Small intestine (tissue), 7 donors: Measurements from ENCODE around the gene G3BP1. TPM values are rescaled to one million over a fixed set of nuclear protein-coding genes. Genes with fewer than 3 reads are reported as not detected.

Experiments
- DNase-seq, 2 donors: peaks; one replicate each; pipeline versions ENCODE4 v3.0.0 to v3.0.0-alpha.2; 2013
- FAIRE-seq: peaks from 2 replicates; lab custom pipeline; 2012; peaks lifted over from hg19 to GRCh38; lab: Jason Lieb, UNC
- H3K27ac ChIP-seq, 3 donors: one replicate each; pipeline ENCODE4 v1.5.1; 2013; ENCODE audit warnings: low read length in 2 of 3, mild to moderate bottlenecking in 2 of 3, control low read depth in 1 of 3, inconsistent platforms in 1 of 3, low read depth in 1 of 3, moderate library complexity in 1 of 3
- H3K27me3 ChIP-seq, 3 donors: one replicate each; pipeline ENCODE4 v1.6.1; 2013; ENCODE audit warnings: low read length in 3 of 3, inconsistent platforms in 1 of 3; ENCODE audit not compliant: control insufficient read depth in 3 of 3, insufficient read depth in 3 of 3
- H3K36me3 ChIP-seq, 3 donors: one replicate each; pipeline ENCODE4 v1.6.1; 2013; ENCODE audit warnings: low read length in 3 of 3, inconsistent platforms in 1 of 3, low read depth in 1 of 3, mild to moderate bottlenecking in 1 of 3, moderate library complexity in 1 of 3; ENCODE audit not compliant: control insufficient read depth in 3 of 3, insufficient read depth in 2 of 3
- H3K4me1 ChIP-seq, 3 donors: one replicate each; pipeline ENCODE4 v1.6.1; 2013; ENCODE audit warnings: low read length in 2 of 3, inconsistent platforms in 1 of 3, low read depth in 1 of 3, mild to moderate bottlenecking in 1 of 3, moderate library complexity in 1 of 3; ENCODE audit not compliant: control insufficient read depth in 3 of 3, insufficient read depth in 2 of 3
- H3K4me3 ChIP-seq, 3 donors: one replicate each; pipeline ENCODE4 v1.5.1; 2013; ENCODE audit warnings: low read length in 3 of 3, control low read depth in 1 of 3, inconsistent platforms in 1 of 3, low read depth in 1 of 3, mild to moderate bottlenecking in 1 of 3, moderate library complexity in 1 of 3
- H3K9me3 ChIP-seq, 2 donors: one replicate each; pipeline ENCODE4 v1.6.1; 2013; ENCODE audit warnings: low read depth in 1 of 2, low read length in 1 of 2; ENCODE audit not compliant: control insufficient read depth in 2 of 2, insufficient read depth in 1 of 2
- WGBS, 3 donors: extraction: QIAGEN DNeasy Blood & Tissue Kit; methylation state at CpG; one replicate each; pipeline ENCODE4 v1.1.7; 2013; 5-methylcytosine and 5-hydroxymethylcytosine counted together
- polyA plus RNA-seq, 4 donors: library from polyadenylated mRNA; stranded (reverse) in 3 of 4; unstranded in 1 of 4; fragments of 200-250 nt in 3 of 4; fragments of 120-200 nt in 1 of 4; gene quantifications; one replicate each; pipeline versions ENCODE4 v1.2.1 to v1.2.3, GENCODE V29; 2013
- donor health status: healthy with polysubstance abuse.
- donor health status: control.
- donor health status: control.
- donor health status: Bipolar disorder and iron deficiency.
- donor health status: healthy.

Gene G3BP1
- polyA plus RNA-seq, 4 donors: 11.9 to 112 (median 26.0) TPM

DNA sequence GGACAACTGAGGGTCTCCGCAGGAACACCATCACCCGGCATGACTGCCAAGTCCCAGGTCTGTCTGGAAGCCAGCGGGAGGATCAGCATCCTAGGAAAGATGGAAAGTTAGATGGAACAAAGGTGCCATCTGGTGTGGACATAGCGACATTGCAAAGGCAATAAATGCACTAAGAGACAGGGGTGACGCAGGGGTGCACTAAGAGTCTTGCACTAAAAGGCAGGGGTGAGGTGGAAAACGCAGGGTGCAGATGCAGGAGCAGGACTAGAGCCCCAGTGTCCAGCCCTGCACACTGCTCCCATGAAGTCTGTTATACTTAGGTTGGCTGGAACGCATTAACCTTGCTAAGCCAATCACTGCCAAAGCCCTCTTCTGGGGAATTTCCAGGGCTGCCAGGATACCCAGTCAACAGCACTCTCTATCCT is 28.9 kb upstream of the G3BP1 start:
- Histone ChIP-seq H3K9me3 (no peaks in the 10 kb centered on the region), H3K4me3 (no peak overlapping the region), H3K27ac (no peak overlapping the region), H3K27me3 (no peaks in the 10 kb centered on the region), H3K4me1 (peaks cover 0 to 9% (median 0%) of the 10 kb centered on the region in 3 donors), H3K36me3 (peaks cover 10 to 36% (median 11%) of the 10 kb centered on the region in 3 donors)
- FAIRE-seq (no peak), DNase-seq (peak; percentile 56 to 64)
- WGBS, 3 donors: 48 to 57% (median 53%) methylated on average over 7 of the region's 7 CpGs

DNA sequence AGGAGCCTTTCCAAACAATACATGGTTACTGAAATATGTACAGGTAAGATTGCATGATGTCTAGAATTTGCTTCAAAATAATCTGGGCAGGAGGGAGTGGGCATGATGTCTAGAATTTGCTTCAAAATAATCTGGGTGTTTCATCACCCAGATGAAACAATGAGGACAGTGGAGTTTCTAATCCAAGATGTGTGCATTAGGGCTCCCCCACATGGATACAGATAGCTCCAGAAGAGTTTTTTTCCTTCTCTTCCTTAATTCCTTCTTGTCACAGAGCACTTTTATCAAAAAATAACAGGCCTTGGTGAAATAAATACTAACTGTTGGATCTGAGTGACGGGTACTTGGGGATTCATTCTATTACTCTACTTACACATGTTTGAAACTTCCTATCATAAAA is 28.2 kb upstream of the G3BP1 start:
- DNase-seq (no peak), FAIRE-seq (no peak)
- Histone ChIP-seq H3K27me3 (no peaks in the 10 kb centered on the region), H3K27ac (no peak overlapping the region), H3K36me3 (peaks cover 9 to 39% (median 10%) of the 10 kb centered on the region in 3 donors), H3K4me1 (peaks cover 0 to 9% (median 0%) of the 10 kb centered on the region in 3 donors), H3K4me3 (no peak overlapping the region), H3K9me3 (no peaks in the 10 kb centered on the region)
- WGBS, 3 donors: 92 to 97% (median 92%) methylated on average over 1 of the region's 1 CpG

DNA sequence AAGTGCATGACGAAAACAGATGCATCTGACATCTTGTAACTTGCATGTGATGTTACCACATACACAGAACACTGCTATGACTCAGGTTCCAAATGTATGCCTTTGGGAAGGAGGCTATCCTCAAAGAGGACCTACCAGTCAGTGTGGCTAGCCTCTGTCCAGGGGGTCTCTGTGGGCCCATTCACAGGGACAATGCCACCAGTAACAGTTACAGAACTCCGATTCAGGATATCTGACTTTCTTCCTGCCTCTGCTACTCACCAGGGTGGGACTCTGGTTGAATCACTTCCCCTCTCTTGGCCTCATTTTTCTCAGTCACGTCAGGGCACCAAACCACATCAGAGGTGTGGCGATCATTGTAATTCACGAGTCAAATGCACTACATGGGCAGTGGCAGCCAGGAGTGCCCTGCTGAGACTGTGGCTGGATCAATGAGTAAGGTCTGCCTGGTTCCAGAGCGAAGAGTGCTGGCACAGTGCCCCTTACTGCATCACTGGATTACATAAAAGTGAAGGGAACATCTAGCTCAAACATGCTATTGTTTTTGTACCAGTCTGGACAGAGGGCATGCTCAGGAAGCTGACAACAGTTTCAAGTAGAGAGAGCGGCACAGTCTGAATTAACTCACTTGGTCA is 26.6 kb upstream of the G3BP1 start:
- no peak for FAIRE-seq

GRCh38 chr5:151750121-151750520 is 21.6 kb upstream of the G3BP1 start:
- Histone ChIP-seq H3K36me3 (peaks cover 6 to 45% (median 14%) of the 10 kb centered on the region in 3 donors), H3K9me3 (peaks cover 0 to 4% of the 10 kb centered on the region in 2 donors), H3K4me1 (peaks cover 0 to 17% (median 3%) of the 10 kb centered on the region in 3 donors), H3K27ac (peak overlapping the region in 2 of 3 donors; percentile 60 to 84), H3K27me3 (no peaks in the 10 kb centered on the region), H3K4me3 (no peak overlapping the region)
- FAIRE-seq: no peak
- 95 to 96% (median 95%) methylated on average over 4 of the region's 4 CpGs for WGBS, 3 donors
- DNase-seq: no peak

More for the DNA sequence above, 26.6 kb upstream of the G3BP1 start:
- DNase-seq: no peak
- Histone ChIP-seq H3K4me1 (peaks cover 0 to 13% (median 0%) of the 10 kb centered on the region in 3 donors), H3K27ac (peak overlapping the region in 1 of 3 donors; percentile 35), H3K27me3 (no peaks in the 10 kb centered on the region), H3K36me3 (peaks cover 9 to 48% (median 10%) of the 10 kb centered on the region in 3 donors), H3K9me3 (no peaks in the 10 kb centered on the region), H3K4me3 (no peak overlapping the region)
- WGBS, 3 donors: 72 to 77% (median 74%) methylated on average over 7 of the region's 7 CpGs

GRCh38 chr5:151751091-151751490 is 20.7 kb upstream of the G3BP1 start:
- WGBS, 3 donors: 95 to 97% (median 95%) methylated on average over 4 of the region's 4 CpGs
- no peak for FAIRE-seq

GRCh38 chr5:151751593-151751992 is 20.2 kb upstream of the G3BP1 start:
- Histone ChIP-seq H3K4me3 (no peak overlapping the region), H3K27me3 (no peaks in the 10 kb centered on the region), H3K27ac (no peak overlapping the region), H3K9me3 (peaks cover 0 to 4% of the 10 kb centered on the region in 2 donors), H3K36me3 (peaks cover 0 to 37% (median 5%) of the 10 kb centered on the region in 3 donors), H3K4me1 (peaks cover 0 to 29% (median 6%) of the 10 kb centered on the region in 3 donors)
- DNase-seq (no peak), FAIRE-seq (no peak)
- 93 to 100% (median 96%) methylated on average over 4 of the region's 4 CpGs for WGBS, 3 donors

More at GRCh38 chr5:151751091-151751490, 20.7 kb upstream of the G3BP1 start:
- Histone ChIP-seq H3K27ac (no peak overlapping the region), H3K9me3 (peaks cover 0 to 4% of the 10 kb centered on the region in 2 donors), H3K4me1 (peaks cover 0 to 25% (median 3%) of the 10 kb centered on the region in 3 donors), H3K27me3 (no peaks in the 10 kb centered on the region), H3K36me3 (peaks cover under 1 to 39% (median 7%) of the 10 kb centered on the region in 3 donors), H3K4me3 (no peak overlapping the region)
- no peak for DNase-seq

GRCh38 chr5:151755383-151755782 is 16.4 kb upstream of the G3BP1 start:
- H3K9me3 ChIP-seq: peaks cover 0 to 4% of the 10 kb centered on the region in 2 donors
- H3K36me3 ChIP-seq: peaks cover 0 to 20% (median 5%) of the 10 kb centered on the region in 3 donors
- peaks cover 6 to 39% (median 15%) of the 10 kb centered on the region in 3 donors for H3K4me1 ChIP-seq
- 20 to 62% (median 30%) methylated on average over 3 of the region's 3 CpGs for WGBS, 3 donors
- no peaks in the 10 kb centered on the region for H3K27me3 ChIP-seq
- FAIRE-seq (no peak), DNase-seq (peak; percentile 58 to 79)
- H3K27ac ChIP-seq: peak overlapping the region in 1 of 3 donors; percentile 89
- H3K4me3 ChIP-seq: no peak overlapping the region

- WGBS, 3 donors: 3 to 17% (median 8%) methylated on average over 9 of the region's 9 CpGs
- Histone ChIP-seq H3K4me1 (peaks cover 6 to 39% (median 12%) of the 10 kb centered on the region in 3 donors), H3K36me3 (peaks cover 0 to 6% (median 3%) of the 10 kb centered on the region in 3 donors), H3K4me3 (peak overlapping the region; percentile 71 to 97 (median 82)), H3K27ac (peak overlapping the region; percentile 38 to 89 (median 78)), H3K27me3 (no peaks in the 10 kb centered on the region), H3K9me3 (peaks cover 0 to 4% of the 10 kb centered on the region in 2 donors)
- FAIRE-seq: no peak
- DNase-seq: peak; percentile 26
These were observed 14.3 kb upstream of the G3BP1 start for GRCh38 chr5:151757233-151758140.
